Smooth muscle cell of the pulmonary artery (primary cell): Measurements from ENCODE around the gene EXOG. TPM values are rescaled to one million over a fixed set of nuclear protein-coding genes. Genes with fewer than 3 reads are reported as not detected.

Experiments
- total RNA-seq: library from RNA; depleted of rRNA; stranded (reverse); fragments of >200 nt; gene quantifications from 2 replicates; pipeline ENCODE4 v1.2.3, GENCODE V29; 2014

Gene EXOG
- 8.9 and 46.1 TPM in 2 replicates for total RNA-seq

DNA sequence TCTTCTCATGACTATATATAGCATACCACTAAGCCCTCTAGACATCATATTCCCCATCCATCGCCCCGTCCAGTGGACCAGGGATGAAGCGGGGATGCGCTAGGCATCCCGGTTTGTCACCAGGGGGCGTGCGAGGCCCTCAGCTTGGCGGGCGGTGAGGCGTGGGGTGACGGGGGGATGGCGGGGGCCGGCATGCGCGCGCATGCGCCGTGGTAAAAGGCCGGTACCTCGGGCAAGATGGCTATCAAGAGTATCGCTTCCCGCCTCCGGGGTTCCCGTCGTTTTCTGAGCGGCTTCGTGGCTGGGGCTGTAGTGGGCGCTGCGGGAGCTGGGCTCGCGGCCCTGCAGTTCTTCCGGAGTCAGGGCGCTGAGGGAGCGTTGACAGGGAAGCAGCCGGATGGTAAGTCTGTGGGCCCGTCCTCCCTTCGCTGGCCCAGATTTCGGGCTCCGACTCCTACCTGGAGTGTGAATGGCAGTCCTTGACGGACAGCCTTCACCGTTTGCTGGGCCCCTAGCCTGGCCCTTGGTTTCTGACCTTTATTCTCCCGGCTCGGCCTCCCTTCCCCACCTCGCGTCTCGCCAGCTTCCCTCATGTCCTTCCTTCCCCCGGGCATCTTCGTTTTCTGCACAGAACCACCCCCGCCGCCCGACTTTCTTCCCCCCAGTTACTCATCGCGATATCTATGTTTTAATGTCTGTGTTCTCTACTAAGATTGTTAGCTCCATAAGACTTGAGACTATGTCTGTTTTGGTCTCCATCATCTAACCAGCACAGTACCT lies at the start of gene EXOG:
EXOG (plus strand) TSS at position 210 of the 780 bp plus-strand sequence; CDS start at position 238, 28 bp downstream.

DNA sequence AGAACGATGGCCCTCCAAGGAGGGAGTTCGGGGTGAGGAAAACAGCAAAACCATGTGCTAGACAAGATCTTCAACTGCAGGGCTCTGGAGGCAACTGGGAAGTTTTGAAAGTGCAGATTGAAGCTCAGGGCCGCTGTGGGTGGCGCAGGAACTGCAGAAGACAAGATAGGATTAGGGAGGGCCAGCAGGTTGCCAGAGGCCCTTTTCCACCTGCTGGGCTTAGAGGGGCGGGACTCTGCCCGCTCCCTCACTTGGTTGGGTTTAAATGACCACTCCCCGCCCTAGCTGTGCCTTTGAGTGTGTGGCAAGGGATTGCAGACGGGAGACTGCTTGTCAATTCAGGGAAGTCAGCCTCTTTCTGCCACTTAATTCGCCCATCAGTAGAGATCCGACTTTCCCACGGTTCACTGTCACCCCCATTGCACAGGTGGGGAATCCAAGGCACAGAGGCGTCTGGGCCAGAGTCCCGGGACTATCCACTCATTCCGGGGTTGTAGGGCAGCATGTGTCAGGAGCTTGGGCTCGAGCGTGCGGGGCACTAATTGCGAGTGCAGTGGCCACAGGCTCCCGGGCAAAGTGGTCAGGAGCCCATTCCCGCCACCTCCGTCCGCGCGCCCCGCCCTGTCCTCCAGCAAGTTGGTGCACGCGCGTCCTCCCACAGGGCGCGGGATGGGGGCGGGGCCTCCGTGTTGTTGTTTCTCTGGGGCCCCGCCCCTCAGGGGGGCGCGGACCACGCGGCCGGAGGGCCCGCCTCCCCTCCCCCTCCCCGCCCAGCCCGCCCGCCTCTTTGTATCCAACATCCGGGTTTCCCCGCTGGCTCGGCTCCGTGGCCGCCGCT lies 42.8 kb upstream of the EXOG start, which contains the start of gene ACVR2B:
ACVR2B (plus strand) TSS at position 816 of the 838 bp plus-strand sequence. CDS start 433 bp downstream, outside the sequence.

Other genes with a start within 250 kb of the EXOG start
- 0.46 and 1.2 TPM in 2 replicates for gene SLC22A13, start 230.5 kb upstream of the EXOG start, total RNA-seq
- gene SLC22A14, start 214.0 kb upstream of the EXOG start, total RNA-seq = 0.46 and 0.66 TPM in 2 replicates
- gene XYLB, start 149.6 kb upstream of the EXOG start, total RNA-seq = 6.4 and 8.8 TPM in 2 replicates
- gene ACVR2B, start 42.5 kb upstream of the EXOG start, total RNA-seq = 3.2 and 4.0 TPM in 2 replicates
- 0.23 and 0.72 TPM in 2 replicates for gene SCN5A, start 153.3 kb downstream of the EXOG start, total RNA-seq